ENCODE measurements around the gene SLC27A4. TPM values are rescaled to one million over a fixed set of nuclear protein-coding genes. Genes with fewer than 3 reads are reported as not detected.

Gene SLC27A4
- total RNA-seq, 1 experiment from 2014 or later: 17.0 TPM

DNA sequence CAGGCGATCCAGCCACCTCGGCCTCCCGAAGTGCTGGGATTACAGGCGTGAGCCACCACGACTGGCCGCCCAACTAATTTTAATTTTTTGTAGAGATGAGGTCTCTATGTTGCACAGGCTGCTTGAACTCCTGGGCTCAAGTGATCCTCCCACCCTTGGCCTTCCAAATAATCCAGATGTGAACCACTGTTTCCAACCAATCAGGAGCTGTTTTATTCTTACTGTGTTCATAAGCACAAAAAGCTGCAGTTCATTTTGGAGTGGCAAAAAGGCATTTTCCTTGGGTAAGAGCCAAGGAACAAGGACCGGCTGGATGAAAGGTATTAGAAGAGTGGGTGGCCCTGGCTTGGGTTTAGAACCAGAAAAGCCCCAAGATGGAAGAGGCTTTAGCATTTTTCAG, 5.2 kb upstream of the SLC27A4 start:
- Mint-ChIP-seq H3K27ac (no peak overlapping the region; a peak in 1 of 7 replicates), H3K36me3 (ENCODE audit: insufficient read depth in 1 of 3, low read depth in 3 of 3) (peaks cover 0 to 13% (median 4%) of the 10 kb centered on the region in 3 experiments; a peak in 4 of 7 replicates), H3K4me1 (no peaks in the 10 kb centered on the region), H3K9me3 (no peaks in the 10 kb centered on the region), H3K27me3 (ENCODE audit: low read depth) (no peaks in the 10 kb centered on the region), H3K4me3 (no peak overlapping the region)
- Histone ChIP-seq H3K18ac (ENCODE audit: insufficient read length, low read depth, low read length) (no peak overlapping the region), H3K9me3 (ENCODE audit: control insufficient read depth, low read depth, low read length) (no peaks in the 10 kb centered on the region), H3K14ac (ENCODE audit: insufficient read depth, low read length) (no peak overlapping the region), H4K20me1 (ENCODE audit: control insufficient read depth, insufficient read depth, insufficient read length) (no peaks in the 10 kb centered on the region), H3K27me3 (ENCODE audit: insufficient read depth, low read length) (no peaks in the 10 kb centered on the region), H2AFZ (ENCODE audit: low read length) (no peak overlapping the region), H3K4me1 (ENCODE audit: insufficient read depth, low read length) (no peaks in the 10 kb centered on the region), H3K4ac (ENCODE audit: low read depth, low read length) (no peak overlapping the region), H3K23ac (ENCODE audit: insufficient read length, low read depth, low read length) (no peak overlapping the region), H3K56ac (ENCODE audit: insufficient read length, low read depth, low read length) (no peak overlapping the region), H3K9ac (ENCODE audit: extremely low read depth, insufficient read length, low read length) (no peak overlapping the region), H3T11ph (ENCODE audit: low read length) (no peak overlapping the region), H3K4me2 (ENCODE audit: insufficient read depth, insufficient read length, low read length) (no peak overlapping the region), H4K8ac (replicated peaks; ENCODE audit: insufficient read length, low read depth, low read length) (no peak overlapping the region), H4K5ac (ENCODE audit: insufficient read length, low read depth, low read length) (no peak overlapping the region), H2BK15ac (ENCODE audit: low read depth, low read length) (no peak overlapping the region), H3K79me2 (ENCODE audit: insufficient read depth, low read length) (no peaks in the 10 kb centered on the region), H2BK5ac (ENCODE audit: insufficient read length, low read length) (no peak overlapping the region), H2BK12ac (ENCODE audit: insufficient read length, low read depth, low read length) (no peak overlapping the region), H2AK5ac (ENCODE audit: insufficient read length, low read length) (no peak overlapping the region), H3K23me2 (ENCODE audit: insufficient read length, low read depth, low read length, poor library complexity, severe bottlenecking) (no peaks in the 10 kb centered on the region), H2BK120ac (ENCODE audit: low read depth, low read length, poor library complexity, severe bottlenecking) (no peak overlapping the region), H3K79me1 (ENCODE audit: insufficient read depth, low read depth, low read length, poor library complexity, severe bottlenecking) (no peaks in the 10 kb centered on the region), H2BK20ac (ENCODE audit: low read depth, low read length, poor library complexity, severe bottlenecking) (no peak overlapping the region), H3K27ac (ENCODE audit: insufficient read length, low read depth, low read length) (no peak overlapping the region), H4K91ac (ENCODE audit: insufficient read length, low read depth, low read length) (no peak overlapping the region)
- no peak for TF ChIP-seq CTCF (conservative IDR thresholded peaks at IDR 0.05)
- no peak for DNase-seq
- WGBS (ENCODE audit: extremely low coverage, insufficient read length, low lambda C conversion rate): no CpG with 5 or more reads among the region's 7 CpGs

All from H9 (cell line).